Small intestine (tissue), 7 donors: ENCODE measurements around the gene UBE2S. TPM values are rescaled to one million over a fixed set of nuclear protein-coding genes. Genes with fewer than 3 reads are reported as not detected.
"Not testable (repeated sequence)": the region's sequence is repeated elsewhere in the genome, so short reads cannot be mapped to it uniquely, and the experiment has no call there.

Experiments used
- DNase-seq, 2 donors: peaks; one replicate each; pipeline versions ENCODE4 v3.0.0 to v3.0.0-alpha.2; 2013
- FAIRE-seq: peaks from 2 replicates; lab custom pipeline; 2012; peaks lifted over from hg19 to GRCh38; lab: Jason Lieb, UNC
- H3K27ac ChIP-seq, 3 donors: one replicate each; pipeline ENCODE4 v1.5.1; 2013; ENCODE audit warnings: low read length in 2 of 3, mild to moderate bottlenecking in 2 of 3, control low read depth in 1 of 3, inconsistent platforms in 1 of 3, low read depth in 1 of 3, moderate library complexity in 1 of 3
- H3K27me3 ChIP-seq, 3 donors: one replicate each; pipeline ENCODE4 v1.6.1; 2013; ENCODE audit warnings: low read length in 3 of 3, inconsistent platforms in 1 of 3; ENCODE audit not compliant: control insufficient read depth in 3 of 3, insufficient read depth in 3 of 3
- H3K36me3 ChIP-seq, 3 donors: one replicate each; pipeline ENCODE4 v1.6.1; 2013; ENCODE audit warnings: low read length in 3 of 3, inconsistent platforms in 1 of 3, low read depth in 1 of 3, mild to moderate bottlenecking in 1 of 3, moderate library complexity in 1 of 3; ENCODE audit not compliant: control insufficient read depth in 3 of 3, insufficient read depth in 2 of 3
- H3K4me1 ChIP-seq, 3 donors: one replicate each; pipeline ENCODE4 v1.6.1; 2013; ENCODE audit warnings: low read length in 2 of 3, inconsistent platforms in 1 of 3, low read depth in 1 of 3, mild to moderate bottlenecking in 1 of 3, moderate library complexity in 1 of 3; ENCODE audit not compliant: control insufficient read depth in 3 of 3, insufficient read depth in 2 of 3
- H3K4me3 ChIP-seq, 3 donors: one replicate each; pipeline ENCODE4 v1.5.1; 2013; ENCODE audit warnings: low read length in 3 of 3, control low read depth in 1 of 3, inconsistent platforms in 1 of 3, low read depth in 1 of 3, mild to moderate bottlenecking in 1 of 3, moderate library complexity in 1 of 3
- H3K9me3 ChIP-seq, 2 donors: one replicate each; pipeline ENCODE4 v1.6.1; 2013; ENCODE audit warnings: low read depth in 1 of 2, low read length in 1 of 2; ENCODE audit not compliant: control insufficient read depth in 2 of 2, insufficient read depth in 1 of 2
- WGBS, 3 donors: extraction: QIAGEN DNeasy Blood & Tissue Kit; methylation state at CpG; one replicate each; pipeline ENCODE4 v1.1.7; 2013; 5-methylcytosine and 5-hydroxymethylcytosine counted together
- polyA plus RNA-seq, 4 donors: library from polyadenylated mRNA; stranded (reverse) in 3 of 4; unstranded in 1 of 4; fragments of 200-250 nt in 3 of 4; fragments of 120-200 nt in 1 of 4; gene quantifications; one replicate each; pipeline versions ENCODE4 v1.2.1 to v1.2.3, GENCODE V29; 2013
- donor health status: healthy with polysubstance abuse.
- donor health status: control.
- donor health status: control.
- donor health status: Bipolar disorder and iron deficiency.
- donor health status: healthy.

The UBE2S gene
- polyA plus RNA-seq, 4 donors: 7.2 to 30.1 (median 16.4) TPM

- WGBS, 3 donors: 68 to 72% (median 69%) methylated on average over 9 of the region's 9 CpGs
These were observed 915 bp upstream of the UBE2S start for GRCh38 chr19:55408533-55408872.

GRCh38 chr19:55407800-55408532 is 378 bp upstream of the UBE2S start:
- Histone ChIP-seq H3K4me1 (peaks cover 7 to 16% (median 8%) of the 10 kb centered on the region in 3 donors), H3K36me3 (peaks cover under 1 to 32% (median 1%) of the 10 kb centered on the region in 3 donors), H3K27me3 (no peaks in the 10 kb centered on the region), H3K27ac (peak overlapping the region; percentile 95 to 98 (median 97)), H3K9me3 (peaks cover 0 to 13% of the 10 kb centered on the region in 2 donors), H3K4me3 (peak overlapping the region; percentile 50 to 89 (median 82))
- 1% methylated on average over 63 to 72 of the region's 72 CpGs for WGBS, 3 donors
- DNase-seq (peak; percentile 99), FAIRE-seq (no peak)

More at GRCh38 chr19:55408533-55408872, 915 bp upstream of the UBE2S start:
- Histone ChIP-seq H3K4me1 (peaks cover 7 to 16% (median 8%) of the 10 kb centered on the region in 3 donors), H3K36me3 (peaks cover 0 to 28% (median 0%) of the 10 kb centered on the region in 3 donors), H3K27me3 (no peaks in the 10 kb centered on the region), H3K9me3 (peaks cover 0 to 13% of the 10 kb centered on the region in 2 donors), H3K27ac (peak overlapping the region; percentile 6 to 98 (median 95)), H3K4me3 (peak overlapping the region in 2 of 3 donors; percentile 50 to 82)
- FAIRE-seq (no peak), DNase-seq (no peak)

GRCh38 chr19:55406826-55407549 is 600 bp downstream of the UBE2S start:
- peak overlapping the region; percentile 69 to 89 (median 82) for H3K4me3 ChIP-seq
- H3K4me1 ChIP-seq: peaks cover 7 to 16% (median 8%) of the 10 kb centered on the region in 3 donors
- 14 to 20% (median 14%) methylated on average over 32 to 35 of the region's 35 CpGs for WGBS, 3 donors
- peak overlapping the region; percentile 95 to 98 (median 97) for H3K27ac ChIP-seq
- peak in 1 of 2 donors; percentile 27 for DNase-seq
- H3K9me3 ChIP-seq: peaks cover 0 to 13% of the 10 kb centered on the region in 2 donors
- no peaks in the 10 kb centered on the region for H3K27me3 ChIP-seq
- no peak for FAIRE-seq
- peaks cover 6 to 42% (median 10%) of the 10 kb centered on the region in 3 donors for H3K36me3 ChIP-seq

- 77 to 92% (median 79%) methylated on average over 14 of the region's 14 CpGs for WGBS, 3 donors
- DNase-seq: no peak
- peaks cover 0 to 13% of the 10 kb centered on the region in 2 donors for H3K9me3 ChIP-seq
- peak overlapping the region in 2 of 3 donors; percentile 69 to 82 for H3K4me3 ChIP-seq
- H3K27ac ChIP-seq: peak overlapping the region in 1 of 3 donors; percentile 95
- peaks cover 7 to 16% (median 8%) of the 10 kb centered on the region in 3 donors for H3K4me1 ChIP-seq
- FAIRE-seq: no peak
- peaks cover 6 to 48% (median 12%) of the 10 kb centered on the region in 3 donors for H3K36me3 ChIP-seq
- H3K27me3 ChIP-seq: no peaks in the 10 kb centered on the region
These were observed 1.3 kb downstream of the UBE2S start for GRCh38 chr19:55406091-55406825.

- Histone ChIP-seq H3K27ac (no peak overlapping the region), H3K27me3 (no peaks in the 10 kb centered on the region), H3K36me3 (peaks cover 6 to 53% (median 14%) of the 10 kb centered on the region in 3 donors), H3K9me3 (peaks cover 0 to 13% of the 10 kb centered on the region in 2 donors), H3K4me1 (peaks cover 7 to 16% (median 8%) of the 10 kb centered on the region in 3 donors), H3K4me3 (no peak overlapping the region)
- DNase-seq (no peak), FAIRE-seq (no peak)
- WGBS, 3 donors: 84 to 93% (median 87%) methylated on average over 5 of the region's 5 CpGs
These were observed 1.9 kb downstream of the UBE2S start for GRCh38 chr19:55405638-55406037.

- H3K4me1 ChIP-seq: peaks cover 5 to 16% (median 8%) of the 10 kb centered on the region in 3 donors
These were observed 5.1 kb downstream of the UBE2S start for GRCh38 chr19:55402509-55402908.

GRCh38 chr19:55401390-55401789 is 6.2 kb downstream of the UBE2S start:
- peaks cover 4 to 10% (median 5%) of the 10 kb centered on the region in 3 donors for H3K4me1 ChIP-seq
- not testable (repeated sequence) for H3K4me3 ChIP-seq, H3K27ac ChIP-seq, DNase-seq, H3K27me3 ChIP-seq, FAIRE-seq, H3K9me3 ChIP-seq
- 90 to 94% (median 93%) methylated on average over 14 to 22 of the region's 28 CpGs for WGBS, 3 donors
- peaks cover 6 to 52% (median 15%) of the 10 kb centered on the region in 3 donors for H3K36me3 ChIP-seq

More at GRCh38 chr19:55402509-55402908, 5.1 kb downstream of the UBE2S start:
- 85 to 100% (median 93%) methylated on average over 2 of the region's 2 CpGs for WGBS, 3 donors
- Histone ChIP-seq H3K36me3 (peaks cover 6 to 57% (median 15%) of the 10 kb centered on the region in 3 donors), H3K27me3 (no peaks in the 10 kb centered on the region), H3K4me3 (no peak overlapping the region), H3K9me3 (no peaks in the 10 kb centered on the region), H3K27ac (no peak overlapping the region)
- DNase-seq (no peak), FAIRE-seq (no peak)
